GM23338 (cell line): Measurements from ENCODE around the gene PCSK6. TPM values are rescaled to one million over a fixed set of nuclear protein-coding genes. Genes with fewer than 3 reads are reported as not detected.

Experiments
- ATAC-seq: fragments of 200-7000 bp; cut with Tn5 transposase; 3 replicates; pipeline ENCODE4 v1.9.1; 2020
- DNase-seq: peaks from one replicate; pipeline ENCODE4 v3.0.0-alpha.2; 2015; ENCODE audit warnings: low spot score
- H2AFZ ChIP-seq: fragments of 200-600 bp; sonication (generic); 2 replicates; pipeline ENCODE4 v1.8.0; 2016; ENCODE audit warnings: antibody characterized with exemption, mild to moderate bottlenecking, moderate library complexity
- H3F3A ChIP-seq: fragments of 200-600 bp; sonication (generic); replicated peaks from 2 replicates; pipeline ENCODE4 v1.8.0; 2017; ENCODE audit warnings: antibody characterized with exemption, mixed run types, low read depth
- H3K27ac ChIP-seq: fragments of 200-600 bp; sonication (generic); 2 replicates; pipeline ENCODE4 v1.6.1; 2016; ENCODE audit warnings: low read depth
- H3K27me3 ChIP-seq: fragments of 200-600 bp; sonication (generic); 2 replicates; pipeline ENCODE4 v1.8.0; 2016; ENCODE audit warnings: mild to moderate bottlenecking, mixed run types, moderate library complexity; ENCODE audit not compliant: insufficient read depth
- H3K36me3 ChIP-seq: fragments of 200-600 bp; sonication (generic); 2 replicates; pipeline ENCODE4 v1.8.0; 2016; ENCODE audit warnings: mild to moderate bottlenecking; ENCODE audit not compliant: insufficient read depth
- H3K4me1 ChIP-seq: fragments of 200-600 bp; sonication (generic); 2 replicates; pipeline ENCODE4 v1.8.0; 2016; ENCODE audit warnings: mild to moderate bottlenecking, moderate library complexity; ENCODE audit not compliant: insufficient read depth
- H3K4me2 ChIP-seq: fragments of 200-600 bp; sonication (generic); 2 replicates; pipeline ENCODE4 v1.7.1; 2017; ENCODE audit warnings: mixed run types
- H3K4me3 ChIP-seq: fragments of 200-600 bp; sonication (generic); 2 replicates; pipeline ENCODE4 v1.6.1; 2016; ENCODE audit warnings: mixed run types
- H3K79me2 ChIP-seq: fragments of 200-600 bp; sonication (generic); replicated peaks from 2 replicates; pipeline ENCODE4 v1.8.0; 2017; ENCODE audit warnings: mild to moderate bottlenecking; ENCODE audit not compliant: insufficient read depth
- H3K9me2 ChIP-seq: fragments of 200-600 bp; sonication (generic); 2 replicates; pipeline ENCODE4 v1.8.0; 2017; ENCODE audit not compliant: insufficient read depth
- H4K20me1 ChIP-seq: fragments of 200-600 bp; sonication (generic); replicated peaks from 2 replicates; pipeline ENCODE4 v1.8.0; 2017; ENCODE audit warnings: mild to moderate bottlenecking; ENCODE audit not compliant: insufficient read depth
- H3K27ac Mint-ChIP-seq: 2 replicates; pipeline ENCODE4 v1.8.0; 2020; ENCODE audit warnings: inconsistent platforms, mild to moderate bottlenecking, moderate library complexity, mixed read lengths
- H3K27me3 Mint-ChIP-seq: 3 replicates; pipeline ENCODE4 v1.8.0; 2022; ENCODE audit warnings: low read depth, mild to moderate bottlenecking, moderate library complexity, mixed read lengths, inconsistent platforms; ENCODE audit not compliant: insufficient read depth, poor library complexity
- H3K36me3 Mint-ChIP-seq: 3 replicates; pipeline ENCODE4 v1.8.0; 2021; ENCODE audit warnings: low read depth, mild to moderate bottlenecking, inconsistent platforms, moderate library complexity, mixed read lengths
- H3K4me1 Mint-ChIP-seq: 3 replicates; pipeline ENCODE4 v1.8.0; 2020; ENCODE audit warnings: mild to moderate bottlenecking, inconsistent platforms, mixed read lengths
- H3K4me3 Mint-ChIP-seq: 3 replicates; pipeline ENCODE4 v1.8.0; 2021; ENCODE audit warnings: moderate library complexity, mild to moderate bottlenecking, inconsistent platforms, mixed read lengths
- H3K9me3 Mint-ChIP-seq: 3 replicates; pipeline ENCODE4 v1.8.0; 2020; ENCODE audit warnings: moderate library complexity, mild to moderate bottlenecking, inconsistent platforms, mixed read lengths
- CREB1 ChIP-seq: fragments of 250-450 bp; sonication (Bioruptor Pico); IDR thresholded peaks from 2 replicates; pipeline ENCODE4 v1.5.0; 2020; ENCODE audit warnings: low read depth, mild to moderate bottlenecking, moderate library complexity
- EZH2 ChIP-seq: fragments of 200-600 bp; sonication (generic); IDR thresholded peaks from one replicate; pipeline ENCODE4 v1.8.0; 2017; ENCODE audit warnings: antibody characterized with exemption, mild to moderate bottlenecking, low read depth; ENCODE audit not compliant: unreplicated experiment
- STAT1 ChIP-seq: IDR thresholded peaks from one replicate; pipeline ENCODE4 v1.6.1; 2016; ENCODE audit warnings: antibody characterized with exemption; ENCODE audit not compliant: unreplicated experiment
- ZNF114 ChIP-seq: fragments of 250-450 bp; sonication (Bioruptor Pico); IDR thresholded peaks from 2 replicates; pipeline ENCODE4 v1.5.0; 2020; ENCODE audit warnings: mild to moderate bottlenecking, moderate library complexity
- ZNF331 ChIP-seq: fragments of 250-450 bp; sonication (Bioruptor Pico); IDR thresholded peaks from 2 replicates; pipeline ENCODE4 v1.5.0; 2020; ENCODE audit warnings: low read depth, mild to moderate bottlenecking, moderate library complexity
- polyA plus RNA-seq: library from polyadenylated mRNA; unstranded; fragments of >200 nt; fragmentation: Nextera tagmentation; extraction: Ambion mirVana; gene quantifications from 2 replicates; pipeline ENCODE4 v1.2.1, GENCODE V29; 2016
- total RNA-seq: library from RNA; depleted of rRNA; stranded (reverse); fragments of >200 nt; shearing (Covaris generic); gene quantifications from 2 replicates; pipeline ENCODE4 v1.2.3, GENCODE V29; 2014
- TF ChIP-seq, protein P1 (sequence below): fragments of 250-450 bp; sonication (Bioruptor Pico); IDR thresholded peaks from 2 replicates; pipeline ENCODE4 v1.5.0; 2020; ENCODE audit warnings: mild to moderate bottlenecking, moderate library complexity
- TF ChIP-seq, protein P2 (sequence below), 2 experiments: fragments of 200-600 bp in 1 of 2; sonication (generic) in 1 of 2; conservative IDR thresholded peaks; 2 replicates each; pipeline versions ENCODE4 v1.5.1 to v1.6.1; 2016 to 2017; ENCODE audit warnings: antibody characterized with exemption in 2 of 2, low read depth in 2 of 2, mild to moderate bottlenecking in 2 of 2, moderate library complexity in 1 of 2

Gene PCSK6
- total and polyA plus RNA-seq, 2 experiments from 2014 or later, result 1.7 to 6.7 TPM

DNA sequence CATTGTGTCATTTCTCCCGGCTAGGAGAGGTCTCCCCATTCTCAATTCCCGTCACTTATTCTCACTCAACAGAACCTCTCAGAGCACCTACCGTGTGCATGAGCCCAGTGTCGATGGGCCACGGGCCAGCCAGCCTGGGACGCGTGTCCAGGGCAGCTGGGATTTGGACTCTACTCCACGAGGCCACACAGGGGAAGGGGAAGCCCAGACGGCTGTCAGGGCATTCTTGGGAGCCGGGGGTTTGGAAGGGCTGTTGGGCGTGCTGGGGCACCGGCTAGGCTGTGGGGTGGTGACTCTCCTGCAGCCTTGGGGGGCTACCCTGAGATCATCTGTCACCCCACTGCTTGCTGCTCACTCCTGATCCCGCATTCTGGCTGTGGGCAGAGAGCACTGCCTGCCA, 41.7 kb upstream of the PCSK6 start (continued):
- TF ChIP-seq, protein P1, sequence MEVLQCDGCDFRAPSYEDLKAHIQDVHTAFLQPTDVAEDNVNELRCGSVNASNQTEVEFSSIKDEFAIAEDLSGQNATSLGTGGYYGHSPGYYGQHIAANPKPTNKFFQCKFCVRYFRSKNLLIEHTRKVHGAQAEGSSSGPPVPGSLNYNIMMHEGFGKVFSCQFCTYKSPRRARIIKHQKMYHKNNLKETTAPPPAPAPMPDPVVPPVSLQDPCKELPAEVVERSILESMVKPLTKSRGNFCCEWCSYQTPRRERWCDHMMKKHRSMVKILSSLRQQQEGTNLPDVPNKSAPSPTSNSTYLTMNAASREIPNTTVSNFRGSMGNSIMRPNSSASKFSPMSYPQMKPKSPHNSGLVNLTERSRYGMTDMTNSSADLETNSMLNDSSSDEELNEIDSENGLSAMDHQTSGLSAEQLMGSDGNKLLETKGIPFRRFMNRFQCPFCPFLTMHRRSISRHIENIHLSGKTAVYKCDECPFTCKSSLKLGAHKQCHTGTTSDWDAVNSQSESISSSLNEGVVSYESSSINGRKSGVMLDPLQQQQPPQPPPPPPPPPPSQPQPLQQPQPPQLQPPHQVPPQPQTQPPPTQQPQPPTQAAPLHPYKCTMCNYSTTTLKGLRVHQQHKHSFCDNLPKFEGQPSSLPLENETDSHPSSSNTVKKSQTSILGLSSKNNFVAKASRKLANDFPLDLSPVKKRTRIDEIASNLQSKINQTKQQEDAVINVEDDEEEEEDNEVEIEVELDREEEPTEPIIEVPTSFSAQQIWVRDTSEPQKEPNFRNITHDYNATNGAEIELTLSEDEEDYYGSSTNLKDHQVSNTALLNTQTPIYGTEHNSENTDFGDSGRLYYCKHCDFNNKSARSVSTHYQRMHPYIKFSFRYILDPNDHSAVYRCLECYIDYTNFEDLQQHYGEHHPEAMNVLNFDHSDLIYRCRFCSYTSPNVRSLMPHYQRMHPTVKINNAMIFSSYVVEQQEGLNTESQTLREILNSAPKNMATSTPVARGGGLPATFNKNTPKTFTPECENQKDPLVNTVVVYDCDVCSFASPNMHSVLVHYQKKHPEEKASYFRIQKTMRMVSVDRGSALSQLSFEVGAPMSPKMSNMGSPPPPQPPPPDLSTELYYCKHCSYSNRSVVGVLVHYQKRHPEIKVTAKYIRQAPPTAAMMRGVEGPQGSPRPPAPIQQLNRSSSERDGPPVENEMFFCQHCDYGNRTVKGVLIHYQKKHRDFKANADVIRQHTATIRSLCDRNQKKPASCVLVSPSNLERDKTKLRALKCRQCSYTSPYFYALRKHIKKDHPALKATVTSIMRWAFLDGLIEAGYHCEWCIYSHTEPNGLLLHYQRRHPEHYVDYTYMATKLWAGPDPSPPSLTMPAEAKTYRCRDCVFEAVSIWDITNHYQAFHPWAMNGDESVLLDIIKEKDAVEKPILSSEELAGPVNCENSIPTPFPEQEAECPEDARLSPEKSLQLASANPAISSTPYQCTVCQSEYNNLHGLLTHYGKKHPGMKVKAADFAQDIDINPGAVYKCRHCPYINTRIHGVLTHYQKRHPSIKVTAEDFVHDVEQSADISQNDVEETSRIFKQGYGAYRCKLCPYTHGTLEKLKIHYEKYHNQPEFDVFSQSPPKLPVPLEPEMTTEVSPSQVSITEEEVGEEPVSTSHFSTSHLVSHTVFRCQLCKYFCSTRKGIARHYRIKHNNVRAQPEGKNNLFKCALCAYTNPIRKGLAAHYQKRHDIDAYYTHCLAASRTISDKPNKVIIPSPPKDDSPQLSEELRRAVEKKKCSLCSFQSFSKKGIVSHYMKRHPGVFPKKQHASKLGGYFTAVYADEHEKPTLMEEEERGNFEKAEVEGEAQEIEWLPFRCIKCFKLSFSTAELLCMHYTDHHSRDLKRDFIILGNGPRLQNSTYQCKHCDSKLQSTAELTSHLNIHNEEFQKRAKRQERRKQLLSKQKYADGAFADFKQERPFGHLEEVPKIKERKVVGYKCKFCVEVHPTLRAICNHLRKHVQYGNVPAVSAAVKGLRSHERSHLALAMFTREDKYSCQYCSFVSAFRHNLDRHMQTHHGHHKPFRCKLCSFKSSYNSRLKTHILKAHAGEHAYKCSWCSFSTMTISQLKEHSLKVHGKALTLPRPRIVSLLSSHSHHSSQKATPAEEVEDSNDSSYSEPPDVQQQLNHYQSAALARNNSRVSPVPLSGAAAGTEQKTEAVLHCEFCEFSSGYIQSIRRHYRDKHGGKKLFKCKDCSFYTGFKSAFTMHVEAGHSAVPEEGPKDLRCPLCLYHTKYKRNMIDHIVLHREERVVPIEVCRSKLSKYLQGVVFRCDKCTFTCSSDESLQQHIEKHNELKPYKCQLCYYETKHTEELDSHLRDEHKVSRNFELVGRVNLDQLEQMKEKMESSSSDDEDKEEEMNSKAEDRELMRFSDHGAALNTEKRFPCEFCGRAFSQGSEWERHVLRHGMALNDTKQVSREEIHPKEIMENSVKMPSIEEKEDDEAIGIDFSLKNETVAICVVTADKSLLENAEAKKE (CRISPR knock-in tag), result no peak
- TF ChIP-seq ZNF331 (CRISPR knock-in tag) (no peak), STAT1 (no peak)

DNA sequence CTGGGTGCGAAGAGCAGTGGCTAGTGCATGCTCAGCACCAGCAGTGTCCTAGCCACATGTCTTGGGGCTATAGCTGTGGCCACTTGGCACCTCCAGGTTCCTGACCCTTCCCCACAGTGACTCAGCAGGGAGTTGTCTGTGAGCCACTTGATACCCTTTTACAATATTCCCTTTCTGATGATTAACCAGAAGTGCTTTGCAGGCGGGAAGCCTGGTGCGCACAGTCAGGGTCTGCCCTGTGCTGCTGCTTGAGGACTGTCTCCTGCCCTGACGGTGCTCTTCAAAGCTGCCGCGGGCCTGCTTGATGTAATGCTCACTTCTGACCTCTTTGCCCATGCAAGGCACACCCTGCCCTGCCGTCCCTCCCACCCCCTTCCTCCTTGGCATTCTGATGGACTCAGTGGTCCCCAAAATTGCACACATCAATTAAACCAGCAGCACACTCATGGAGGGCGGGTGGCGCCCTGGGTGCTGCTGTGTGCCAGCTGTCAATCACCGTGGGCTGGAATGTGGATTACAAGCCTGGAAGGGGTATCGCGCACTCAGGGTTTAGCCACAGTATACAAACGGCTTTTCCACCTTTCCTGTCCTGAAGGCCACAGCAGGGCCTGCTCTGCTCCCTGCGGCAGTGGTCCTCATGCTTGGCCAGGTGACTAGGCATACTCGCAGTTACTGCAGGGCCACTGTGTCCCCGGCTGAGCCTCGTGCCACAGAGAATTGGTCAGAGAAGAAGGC, 40.9 kb upstream of the PCSK6 start:
- Mint-ChIP-seq H3K27me3 (peaks cover 9% of the 10 kb centered on the region), H3K27ac (no peak overlapping the region), H3K36me3 (no peaks in the 10 kb centered on the region), H3K9me3 (no peaks in the 10 kb centered on the region), H3K4me3 (no peak overlapping the region), H3K4me1 (peaks cover 15% of the 10 kb centered on the region; the same call in 2 of the 3 replicates)
- Histone ChIP-seq H3K36me3 (no peaks in the 10 kb centered on the region), H3K9me2 (no peaks in the 10 kb centered on the region), H3K27ac (no peak overlapping the region), H3K27me3 (no peaks in the 10 kb centered on the region), H4K20me1 (no peaks in the 10 kb centered on the region), H3K4me3 (no peak overlapping the region), H3K79me2 (no peaks in the 10 kb centered on the region), H3K4me1 (no peaks in the 10 kb centered on the region), H2AFZ (no peak overlapping the region), H3K4me2 (no peak overlapping the region), H3F3A (no peaks in the 10 kb centered on the region)
- no peak for DNase-seq
- no peak for ATAC-seq
- TF ChIP-seq ZNF114 (no peak), EZH2 (no peak), STAT1 (no peak), CREB1 (CRISPR knock-in tag) (no peak), ZNF331 (CRISPR knock-in tag) (no peak)
- TF ChIP-seq, protein P2, sequence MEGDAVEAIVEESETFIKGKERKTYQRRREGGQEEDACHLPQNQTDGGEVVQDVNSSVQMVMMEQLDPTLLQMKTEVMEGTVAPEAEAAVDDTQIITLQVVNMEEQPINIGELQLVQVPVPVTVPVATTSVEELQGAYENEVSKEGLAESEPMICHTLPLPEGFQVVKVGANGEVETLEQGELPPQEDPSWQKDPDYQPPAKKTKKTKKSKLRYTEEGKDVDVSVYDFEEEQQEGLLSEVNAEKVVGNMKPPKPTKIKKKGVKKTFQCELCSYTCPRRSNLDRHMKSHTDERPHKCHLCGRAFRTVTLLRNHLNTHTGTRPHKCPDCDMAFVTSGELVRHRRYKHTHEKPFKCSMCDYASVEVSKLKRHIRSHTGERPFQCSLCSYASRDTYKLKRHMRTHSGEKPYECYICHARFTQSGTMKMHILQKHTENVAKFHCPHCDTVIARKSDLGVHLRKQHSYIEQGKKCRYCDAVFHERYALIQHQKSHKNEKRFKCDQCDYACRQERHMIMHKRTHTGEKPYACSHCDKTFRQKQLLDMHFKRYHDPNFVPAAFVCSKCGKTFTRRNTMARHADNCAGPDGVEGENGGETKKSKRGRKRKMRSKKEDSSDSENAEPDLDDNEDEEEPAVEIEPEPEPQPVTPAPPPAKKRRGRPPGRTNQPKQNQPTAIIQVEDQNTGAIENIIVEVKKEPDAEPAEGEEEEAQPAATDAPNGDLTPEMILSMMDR (conservative IDR thresholded peaks at IDR 0.05; ENCODE audit: low read depth in 2 of 2), result no peak
